ENCODE data around the gene PRRX2.
"Not testable (repeated sequence)": the region's sequence is repeated elsewhere in the genome, so short reads cannot be mapped to it uniquely, and the experiment has no call there.

The PRRX2 gene

GRCh38 chr9:129739432-129739831 is 74.0 kb downstream of the PRRX2 start:
- no peak for DNase-seq

DNA sequence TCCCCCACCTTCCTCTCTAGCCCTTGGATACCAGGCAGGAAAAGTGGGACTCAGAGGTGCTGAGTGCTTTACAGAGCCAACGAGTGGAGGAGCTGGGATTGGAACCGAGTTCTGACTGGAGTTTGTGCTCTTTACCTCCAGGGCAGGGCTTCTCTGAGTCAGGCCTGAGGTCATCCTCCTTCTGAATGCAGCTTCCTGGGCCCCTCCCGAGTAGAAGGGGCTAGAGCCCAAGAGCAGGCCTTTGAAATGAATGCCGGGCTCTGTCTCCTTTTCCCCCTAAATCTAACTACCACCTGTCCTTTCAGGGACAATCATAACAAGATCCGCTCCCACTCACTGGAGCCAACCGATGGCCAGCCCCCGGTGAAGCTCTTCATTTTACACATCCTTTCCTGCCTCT is 74.7 kb downstream of the PRRX2 start:
- DNase-seq = no peak

DNA sequence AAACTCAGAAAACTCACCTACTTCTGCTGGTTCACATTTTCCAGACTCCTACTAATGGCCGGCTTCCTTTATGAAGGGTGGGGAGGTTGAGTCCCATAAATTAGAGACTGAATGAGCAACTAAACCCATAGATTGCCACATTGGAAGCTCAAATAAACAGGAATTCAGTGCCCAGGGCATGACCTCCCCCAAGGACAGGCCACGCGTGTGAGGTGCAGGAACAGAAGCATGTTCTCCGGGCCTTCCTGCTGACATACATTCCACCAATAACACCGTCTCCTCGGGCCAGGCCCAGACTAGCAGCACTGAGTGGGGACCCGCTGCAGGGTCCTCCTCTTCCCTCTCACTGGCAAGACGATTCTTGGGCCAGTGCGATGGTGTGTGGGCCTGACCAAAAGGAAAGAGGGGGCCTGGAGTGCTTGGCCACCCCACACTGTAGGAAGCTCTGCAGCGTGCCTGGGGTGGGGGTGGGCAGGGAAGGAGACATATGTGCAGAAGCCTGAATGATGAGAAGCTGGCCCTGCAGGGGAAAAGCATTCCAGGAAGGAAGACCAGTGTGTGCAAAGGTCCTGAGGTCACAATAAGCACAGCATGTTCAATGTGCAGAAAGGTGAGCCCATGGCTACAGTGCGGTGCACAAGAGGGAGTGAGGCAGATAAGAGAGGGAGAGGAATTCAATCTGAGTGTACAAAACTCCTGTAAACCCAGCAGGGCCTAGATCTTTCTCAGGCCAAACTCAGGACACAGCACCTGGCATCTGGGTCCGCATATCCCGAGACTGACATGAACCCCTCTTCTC is 75.4 kb downstream of the PRRX2 start:
- no peak for DNase-seq

- DNase-seq = no peak
These were observed 79.8 kb downstream of the PRRX2 start for GRCh38 chr9:129745200-129745599.

DNA sequence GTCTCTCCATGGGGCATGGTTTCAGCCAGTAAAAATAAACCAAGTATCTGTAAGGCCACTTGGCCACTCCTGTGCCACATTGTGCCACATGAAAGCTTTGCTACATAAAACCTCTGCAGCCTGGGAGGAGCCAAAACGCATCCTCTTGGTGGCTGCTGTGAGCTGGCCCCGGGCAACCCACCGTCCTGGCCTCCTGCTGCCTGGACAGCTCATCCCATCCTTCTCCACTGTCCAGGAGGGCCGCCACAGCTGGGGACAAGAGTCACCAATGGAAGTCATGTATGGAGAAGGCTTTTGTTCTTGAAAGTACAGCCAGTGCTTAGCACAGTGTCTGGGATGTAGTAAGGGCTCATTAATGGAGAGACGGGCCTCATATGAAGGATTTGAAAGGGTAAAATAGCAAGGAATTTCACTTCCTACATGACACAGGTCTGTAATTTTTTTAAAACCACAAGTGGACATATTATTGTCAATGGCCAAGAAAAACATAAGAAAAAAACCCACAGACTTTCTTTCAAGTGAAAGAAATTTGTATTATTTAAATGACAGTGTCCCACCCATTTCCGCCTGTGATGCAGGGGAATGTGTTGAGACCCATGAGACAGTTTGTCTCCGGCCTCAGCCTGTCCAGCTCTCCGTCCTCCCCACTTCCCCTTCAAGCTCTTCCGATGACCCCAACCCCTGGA is 80.8 kb downstream of the PRRX2 start:
- no peak for DNase-seq

DNA sequence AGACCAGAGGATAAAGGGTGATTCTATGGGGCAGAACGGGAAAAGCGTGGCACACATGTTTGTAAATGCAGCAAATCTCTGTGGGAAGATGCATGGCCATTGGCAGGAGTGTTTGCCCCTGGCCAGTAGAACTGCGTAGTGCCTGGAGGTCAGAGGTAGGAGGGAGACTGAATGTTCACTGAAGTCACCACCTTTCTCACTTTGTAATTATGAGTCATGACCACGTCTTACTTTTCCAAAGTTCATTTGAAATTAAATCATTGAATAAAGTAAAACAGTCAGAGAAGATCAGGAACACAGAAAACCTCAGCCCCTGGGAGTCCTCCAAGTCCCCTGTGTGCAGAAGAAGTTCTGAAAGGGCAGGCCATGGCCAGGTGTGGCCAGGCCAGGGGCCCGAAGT is 82.8 kb downstream of the PRRX2 start:
- no peak for DNase-seq

GRCh38 chr9:129749052-129749451 is 83.6 kb downstream of the PRRX2 start:
- DNase-seq = not testable (repeated sequence)

DNA sequence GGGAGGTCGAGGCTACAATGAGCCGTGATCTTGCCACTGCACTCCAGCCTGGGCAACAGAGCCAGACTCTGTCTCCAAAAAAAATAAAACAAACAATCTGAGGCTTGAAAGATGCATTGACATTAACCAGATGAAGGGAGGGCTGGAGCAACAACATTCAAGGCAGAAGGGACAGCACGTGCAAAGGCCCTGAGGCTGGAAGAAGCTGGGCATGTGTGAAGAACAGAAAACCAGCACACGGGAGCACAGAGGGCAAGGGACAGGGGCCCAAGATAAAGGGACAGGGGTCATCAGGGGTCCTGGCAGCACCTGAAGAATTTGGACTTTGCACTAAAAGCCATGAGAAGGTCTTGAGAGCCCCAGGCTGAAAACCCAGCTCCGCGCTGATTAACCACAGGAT is 84.1 kb downstream of the PRRX2 start:
- no peak for DNase-seq

DNA sequence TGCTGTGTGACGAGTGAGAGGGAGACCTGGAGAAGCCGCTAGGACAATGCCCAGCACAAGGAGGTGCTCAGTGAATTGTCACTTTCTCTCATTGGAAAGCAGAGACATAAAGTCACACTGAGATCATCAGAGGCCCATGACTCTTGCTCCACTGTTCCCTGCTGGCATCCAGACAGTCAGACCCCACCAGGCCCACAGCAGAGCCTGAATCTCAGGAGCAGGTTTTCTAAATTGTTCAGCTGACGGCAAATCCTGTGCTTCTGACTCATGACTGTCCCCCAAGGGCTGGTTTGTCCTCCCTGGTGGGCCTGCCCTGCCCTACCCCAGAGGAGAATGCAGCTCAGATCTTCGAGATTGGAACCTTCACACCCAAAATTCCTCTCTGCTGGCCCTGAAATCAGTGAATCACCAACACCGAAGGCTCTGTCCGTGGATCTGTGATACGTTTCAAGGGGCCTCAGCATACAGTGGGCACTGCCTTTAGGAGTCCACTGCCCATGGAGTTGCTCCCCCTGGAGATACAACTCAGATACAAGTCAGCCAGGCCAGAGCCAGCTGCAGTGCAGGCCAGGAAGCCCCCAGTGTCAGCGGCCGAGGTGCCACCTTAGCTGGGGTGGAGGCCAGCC is 84.7 kb downstream of the PRRX2 start:
- no peak for DNase-seq

- no peak for DNase-seq
These were observed 86.7 kb downstream of the PRRX2 start for GRCh38 chr9:129751841-129752801.

GRCh38 chr9:129752900-129753729 is 87.7 kb downstream of the PRRX2 start, which contains the start of gene PTGES:
PTGES (minus strand) TSS chr9:129753042; CDS start chr9:129753012, 30 bp downstream.
- DNase-seq = peak; percentile 44

DNA sequence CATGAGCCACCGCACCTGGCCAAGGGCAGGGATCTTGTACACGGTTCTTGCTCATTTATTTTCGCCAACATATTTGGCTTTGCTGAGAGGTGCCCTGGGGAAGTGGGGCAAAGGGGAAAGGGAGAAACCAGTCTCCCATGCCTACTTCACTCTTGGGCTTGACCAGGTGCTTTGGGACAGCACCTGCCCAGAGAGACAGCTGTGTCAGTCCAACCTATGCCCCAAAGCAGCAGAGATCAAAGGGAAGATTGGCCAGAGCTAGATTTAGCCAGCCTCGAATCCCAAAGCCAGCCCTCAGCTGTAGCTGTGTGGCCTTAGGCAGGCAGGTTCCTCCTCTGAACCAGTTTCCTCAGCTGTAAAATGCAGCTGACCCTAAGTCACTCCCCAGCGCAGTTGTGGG is 89.7 kb downstream of the PRRX2 start:
- DNase-seq = no peak

DNA sequence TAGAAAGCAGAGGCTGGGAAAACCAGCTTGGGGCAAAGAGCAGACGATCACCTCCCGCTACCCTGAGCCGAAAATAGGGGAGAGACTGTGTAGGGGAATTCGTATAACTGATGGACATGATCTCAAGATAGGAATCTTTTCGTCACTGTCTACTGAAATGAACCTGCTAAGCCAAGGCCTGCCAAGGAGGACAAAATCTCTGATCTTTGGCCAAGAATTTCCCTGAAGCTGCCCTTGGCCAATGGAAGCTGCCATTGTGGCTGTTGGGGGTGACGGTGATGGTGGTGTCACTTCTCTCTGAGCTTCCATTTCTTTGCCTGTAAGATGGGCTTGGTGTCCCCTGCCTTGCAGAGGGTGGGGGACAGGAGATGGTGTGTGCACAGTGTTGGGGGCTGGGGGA is 90.7 kb downstream of the PRRX2 start:
- DNase-seq = no peak

- DNase-seq = no peak
These were observed 91.6 kb downstream of the PRRX2 start for GRCh38 chr9:129757045-129757444.

GRCh38 chr9:129759319-129759718 is 93.9 kb downstream of the PRRX2 start:
- no peak for DNase-seq

DNA sequence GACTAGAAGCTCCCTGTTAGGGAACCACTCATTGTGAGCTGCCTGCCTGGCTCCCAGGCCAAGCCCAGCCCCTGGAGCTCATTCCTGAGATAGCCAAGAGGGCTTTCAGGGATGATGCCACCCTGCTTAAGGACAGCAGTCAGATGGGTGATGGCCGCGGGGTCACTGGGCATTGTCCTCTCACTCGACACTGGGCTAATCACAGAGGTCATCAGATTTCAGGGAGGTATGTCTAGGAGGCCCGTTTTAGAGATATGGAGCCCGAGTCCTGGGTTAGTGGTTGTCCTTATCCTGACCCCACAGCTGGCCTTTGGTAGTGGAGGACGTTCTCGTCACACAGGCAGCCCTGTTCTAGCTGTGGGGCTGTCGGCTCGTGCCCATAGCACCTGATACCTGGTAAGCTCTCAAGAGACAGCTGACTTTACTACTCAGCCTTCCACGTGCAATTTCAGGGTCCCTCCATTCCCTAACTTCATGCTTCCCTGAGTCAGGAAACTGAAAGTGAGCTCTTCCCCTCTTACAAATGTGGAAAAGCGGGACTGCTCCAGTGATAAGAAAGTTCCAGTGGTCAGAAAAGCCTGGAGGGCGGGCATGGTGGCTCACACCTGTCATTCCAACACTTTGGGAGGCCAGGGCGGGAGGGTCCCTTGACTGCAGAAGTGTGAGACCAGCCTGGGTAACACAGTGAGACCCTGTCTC is 94.5 kb downstream of the PRRX2 start:
- DNase-seq = no peak

GRCh38 chr9:129760784-129761183 is 95.3 kb downstream of the PRRX2 start:
- not testable (repeated sequence) for DNase-seq

DNA sequence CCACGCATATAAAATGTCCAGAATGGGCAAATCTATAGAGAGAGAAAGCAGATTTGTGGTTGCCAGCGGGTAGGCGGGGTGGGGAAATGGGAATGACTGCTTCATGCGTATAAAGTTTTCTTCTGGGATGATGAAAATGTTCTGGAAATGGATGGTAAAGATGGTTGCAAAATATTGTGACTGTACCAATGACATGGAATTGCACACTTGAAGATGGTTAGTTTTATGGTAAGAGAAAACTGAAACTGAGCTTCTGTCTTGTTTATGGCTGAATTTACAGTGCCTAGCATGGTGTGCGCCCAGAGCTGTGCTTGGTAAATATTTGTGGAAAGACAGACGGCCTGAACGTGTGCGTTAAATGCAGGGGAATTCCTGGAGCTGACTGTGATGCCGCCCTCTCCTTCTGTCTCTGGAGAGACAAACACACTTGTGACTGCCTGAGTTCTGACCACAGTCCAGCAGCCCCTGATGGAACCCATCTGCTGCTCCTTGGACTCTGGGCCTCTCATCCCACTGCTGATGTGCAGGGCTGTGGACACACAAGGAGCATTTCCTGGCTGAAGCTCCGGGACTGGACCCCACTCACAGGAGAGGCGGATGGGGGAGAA is 96.0 kb downstream of the PRRX2 start:
- DNase-seq = no peak

DNA sequence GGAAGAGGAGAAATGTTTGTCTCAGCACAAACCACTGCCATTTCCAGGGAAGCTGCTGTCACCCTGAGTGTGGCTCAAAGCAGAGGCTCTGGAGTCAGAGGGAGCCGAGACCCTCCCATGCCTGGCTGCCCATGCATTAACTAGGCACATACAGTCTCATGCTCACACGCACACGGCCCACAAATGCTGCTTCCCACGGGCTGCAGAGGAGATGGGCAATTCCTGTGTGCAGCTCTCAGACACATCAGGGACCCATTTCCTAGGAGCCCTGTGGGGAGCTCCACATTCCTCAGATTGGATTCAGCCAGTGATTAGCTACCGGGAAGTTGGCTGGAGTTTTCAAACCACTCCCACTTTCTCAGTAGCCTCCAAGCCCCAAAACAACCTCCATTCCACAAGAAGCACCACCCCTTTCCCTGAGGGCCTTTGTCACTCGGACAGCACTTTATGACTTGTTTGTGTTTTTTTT is 96.5 kb downstream of the PRRX2 start:
- DNase-seq = no peak

DNA sequence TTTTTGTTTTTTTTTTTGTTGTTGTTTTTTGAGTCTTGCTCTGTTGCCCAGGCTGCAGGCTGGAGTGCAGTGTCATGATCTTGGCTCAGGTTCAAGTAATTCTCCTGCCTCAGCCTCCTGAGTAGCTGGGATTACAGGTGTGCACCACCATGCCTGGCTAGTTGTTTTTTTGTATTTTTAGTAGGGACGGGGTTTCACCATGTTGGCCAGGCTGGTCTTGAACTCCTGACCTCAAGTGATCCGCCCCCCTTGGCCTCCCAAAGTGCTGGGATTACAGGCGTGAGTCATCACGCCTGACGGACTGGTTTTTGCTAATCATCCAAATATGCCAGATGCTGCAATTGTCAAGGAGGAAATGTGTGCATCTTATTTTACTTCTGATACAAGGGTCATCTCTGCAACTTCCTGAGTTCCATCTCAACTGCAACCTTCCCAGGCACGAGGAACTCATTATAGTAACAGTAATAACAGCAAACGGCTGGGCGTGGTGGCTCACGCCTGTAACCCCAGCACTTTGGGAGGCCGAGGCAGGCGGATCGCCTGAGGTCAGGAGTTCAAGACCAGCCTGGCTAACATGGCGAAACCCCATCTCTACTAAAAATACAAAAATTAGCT is 97.0 kb downstream of the PRRX2 start:
- DNase-seq = not testable (repeated sequence)

All from activated CD4-positive, alpha-beta T cell treated with anti-CD3 and anti-CD28 coated beads, Interleukin-10, Interleukin-2, amounts not matched to agents 100 ng/mL and 50 ng/mL, durations not matched to agents 16 hours and 8 hours (primary cell).